GM21737 (cell line): Measurements from ENCODE around the gene SMU1.
A peak's percentile ranks its signal among the peaks of the same experiment; 100 is the strongest.

Experiments used
- ATAC-seq: cut with Tn5 transposase; IDR thresholded peaks from one replicate; pipeline ENCODE4 v1.9.1; 2021; ENCODE audit warnings: mild to moderate bottlenecking, moderate library complexity; ENCODE audit not compliant: unreplicated experiment

The SMU1 gene

GRCh38 chr9:33046061-33046460 is 30.4 kb downstream of the SMU1 start:
- ATAC-seq, result no peak

DNA sequence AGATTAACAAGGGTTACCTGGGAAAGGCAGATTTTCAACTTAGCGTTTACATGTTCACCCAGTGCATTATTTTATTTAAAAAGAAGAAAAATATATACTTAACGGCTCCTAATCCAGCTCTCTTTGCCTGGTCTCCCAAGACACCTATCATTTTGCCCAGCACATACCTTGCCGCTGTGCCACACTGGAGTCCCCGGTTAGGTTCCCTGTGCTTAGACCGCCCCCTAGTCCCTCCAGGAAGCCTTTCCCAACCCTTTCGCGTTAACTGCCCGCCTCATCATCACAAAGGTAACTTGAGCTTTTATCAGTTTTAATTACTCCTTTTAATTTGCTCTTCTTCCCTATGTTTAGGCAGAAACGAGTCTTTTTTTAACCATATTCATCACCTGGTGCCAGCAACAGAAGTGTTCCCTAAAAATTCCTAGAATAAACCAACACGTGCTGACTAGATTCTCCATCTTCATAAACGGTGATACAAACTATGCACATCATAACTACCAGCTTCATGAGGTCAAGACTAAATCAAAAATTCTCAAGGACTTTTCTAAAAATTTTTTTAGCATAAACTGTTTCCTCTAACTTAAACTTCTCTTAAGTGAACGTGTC is 31.7 kb downstream of the SMU1 start:
- no peak for ATAC-seq

DNA sequence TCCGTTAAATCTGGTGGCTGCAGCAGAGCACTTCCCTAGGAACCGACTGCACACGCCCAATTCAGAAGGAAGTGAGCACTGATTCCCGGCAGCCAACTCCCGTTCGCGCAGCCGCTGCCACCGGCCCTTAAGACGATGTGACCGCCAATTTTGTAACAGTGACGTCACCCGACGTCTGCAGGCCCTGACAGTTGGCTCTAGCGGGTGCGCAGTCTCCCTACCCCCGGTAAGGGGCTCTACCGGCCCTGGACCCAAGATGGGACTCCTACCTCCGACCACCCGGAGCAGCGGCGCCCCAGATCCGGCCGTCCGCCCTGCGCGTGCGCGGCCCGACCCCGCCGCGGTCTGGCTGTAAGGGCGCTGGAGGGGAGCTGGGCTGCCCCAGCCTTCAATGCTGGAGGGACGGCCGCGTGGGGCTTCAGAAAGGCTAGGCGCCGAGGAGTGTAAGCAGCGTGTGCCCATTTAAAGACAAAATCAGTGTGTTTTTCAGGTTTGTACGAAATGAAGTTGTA is 32.3 kb downstream of the SMU1 start:
- ATAC-seq, result peak; percentile 71

GRCh38 chr9:33043671-33044070 is 32.8 kb downstream of the SMU1 start:
- no peak for ATAC-seq

DNA sequence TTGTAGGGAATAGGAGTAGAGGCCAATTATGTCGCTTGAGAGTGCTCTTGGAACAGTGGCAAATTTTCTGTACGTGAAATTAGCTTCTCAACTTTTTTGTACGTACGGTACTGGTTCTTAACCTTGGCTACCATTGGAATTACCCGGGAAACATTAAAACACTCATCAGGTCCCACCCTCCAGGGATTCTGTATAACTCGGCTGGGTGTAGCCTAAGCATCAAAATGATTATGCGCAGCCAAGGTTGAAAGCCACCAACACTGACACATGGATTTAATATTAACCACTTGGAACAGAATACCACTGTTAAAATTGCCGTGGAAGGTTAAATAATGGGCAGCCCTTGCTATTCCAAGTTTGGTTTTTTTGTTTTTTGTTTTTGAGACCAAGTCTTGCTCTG is 34.0 kb downstream of the SMU1 start:
- ATAC-seq, result no peak

GRCh38 chr9:33041432-33042188 is 34.9 kb downstream of the SMU1 start:
- no peak for ATAC-seq

DNA sequence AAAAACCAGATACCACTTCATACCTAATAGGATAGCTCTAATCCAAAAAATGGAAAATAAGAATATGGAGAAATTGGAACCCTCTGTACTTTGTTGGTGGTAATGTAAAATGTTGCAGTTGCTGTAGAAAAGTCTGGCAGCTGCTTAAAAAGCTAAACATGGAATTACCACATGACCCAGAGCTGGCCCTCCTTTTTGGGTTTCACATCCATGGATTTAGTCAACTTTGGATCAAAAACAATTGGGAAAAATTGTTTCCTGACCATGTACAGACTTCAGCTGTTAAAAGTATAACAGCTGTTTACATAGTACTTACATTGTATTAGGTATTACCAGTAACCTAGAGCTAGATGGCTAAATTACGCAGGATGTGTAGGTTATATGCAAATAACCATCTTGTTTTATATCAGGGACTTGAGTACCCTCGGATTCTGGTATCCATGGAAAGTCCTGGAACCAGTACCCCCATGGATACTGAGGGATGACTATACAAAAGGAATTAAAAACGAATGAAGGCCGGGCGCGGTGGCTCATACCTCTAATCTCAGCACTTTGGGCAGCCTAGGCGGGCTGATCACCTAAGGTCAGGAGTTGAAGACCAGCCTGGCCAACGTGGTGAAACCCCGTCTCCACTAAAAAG is 35.6 kb downstream of the SMU1 start:
- ATAC-seq, result no peak

GRCh38 chr9:33032865-33033264 is 43.6 kb downstream of the SMU1 start:
- no peak for ATAC-seq

DNA sequence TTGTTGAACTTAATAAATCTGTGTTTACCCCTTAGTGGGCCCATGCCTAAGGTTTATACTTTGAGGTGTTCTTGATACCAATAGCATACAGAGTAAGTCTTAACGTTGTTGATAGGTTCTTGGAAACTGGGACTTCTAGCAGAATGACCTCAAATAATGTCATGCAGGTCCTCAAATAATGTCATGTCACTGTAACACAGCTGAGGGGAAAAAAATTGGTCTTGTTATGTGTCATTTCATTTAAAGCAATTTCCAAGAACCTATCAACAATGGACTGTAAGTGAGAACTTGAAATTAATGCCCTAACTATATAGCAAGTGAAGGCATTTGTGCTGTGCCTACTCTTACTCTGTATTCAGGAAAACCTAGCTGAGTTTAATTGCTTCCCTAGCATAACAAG is 44.2 kb downstream of the SMU1 start:
- ATAC-seq, result no peak

GRCh38 chr9:33030285-33030684 is 46.2 kb downstream of the SMU1 start:
- no peak for ATAC-seq

GRCh38 chr9:33029231-33029786 is 47.2 kb downstream of the SMU1 start:
- ATAC-seq, result no peak

GRCh38 chr9:33025572-33026342 is 50.7 kb downstream of the SMU1 start:
- peak; percentile 40 for ATAC-seq

GRCh38 chr9:33024966-33025571 is 51.4 kb downstream of the SMU1 start, which contains the start of gene DNAJA1:
DNAJA1 (plus strand) TSS chr9:33025273; CDS start chr9:33026485, 1,212 bp downstream.
- peak; percentile 94 for ATAC-seq

- no peak for ATAC-seq
Observed at GRCh38 chr9:33024126-33024965, 52.1 kb downstream of the SMU1 start.

- no peak for ATAC-seq
Observed at GRCh38 chr9:33023661-33024060, 52.8 kb downstream of the SMU1 start.

DNA sequence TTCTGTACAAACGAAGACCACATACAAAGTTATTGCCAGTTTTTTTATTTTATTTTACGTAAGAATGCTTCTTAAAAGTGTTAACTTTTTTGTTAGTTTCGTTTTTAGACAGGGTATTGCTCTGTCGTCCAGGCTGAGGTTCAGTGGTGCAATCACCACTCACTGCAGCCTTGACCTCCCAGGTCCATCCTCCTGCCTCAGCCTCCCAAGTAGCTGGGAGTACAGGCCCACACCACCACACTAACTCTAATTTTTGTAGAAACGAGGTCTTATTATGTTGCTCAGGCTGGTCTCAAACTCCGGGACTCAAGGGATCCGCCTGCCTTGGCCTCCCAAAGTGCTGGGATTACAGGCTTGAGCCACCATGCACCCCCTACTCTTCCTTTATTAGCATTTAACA is 53.7 kb downstream of the SMU1 start:
- ATAC-seq, result no peak

DNA sequence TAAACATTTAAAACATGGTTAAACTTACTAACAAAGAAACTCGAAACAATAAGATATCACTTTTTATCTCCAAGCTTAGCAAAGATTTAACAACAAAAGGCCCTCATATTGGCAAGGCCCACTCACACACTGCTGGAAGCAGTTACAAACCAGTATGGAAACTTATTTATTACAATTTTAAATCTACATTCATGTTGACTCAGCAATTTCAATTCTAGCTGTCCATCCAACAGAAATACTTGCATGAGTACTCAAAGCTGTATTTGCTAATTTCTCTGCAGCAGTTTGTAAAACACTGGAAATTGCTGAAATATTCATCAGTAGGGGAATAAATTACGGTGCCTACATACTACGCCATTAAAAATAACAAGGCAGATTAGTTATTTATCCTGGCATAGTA is 54.2 kb downstream of the SMU1 start:
- ATAC-seq, result no peak

- no peak for ATAC-seq
Observed at GRCh38 chr9:33019797-33020196, 56.7 kb downstream of the SMU1 start.

DNA sequence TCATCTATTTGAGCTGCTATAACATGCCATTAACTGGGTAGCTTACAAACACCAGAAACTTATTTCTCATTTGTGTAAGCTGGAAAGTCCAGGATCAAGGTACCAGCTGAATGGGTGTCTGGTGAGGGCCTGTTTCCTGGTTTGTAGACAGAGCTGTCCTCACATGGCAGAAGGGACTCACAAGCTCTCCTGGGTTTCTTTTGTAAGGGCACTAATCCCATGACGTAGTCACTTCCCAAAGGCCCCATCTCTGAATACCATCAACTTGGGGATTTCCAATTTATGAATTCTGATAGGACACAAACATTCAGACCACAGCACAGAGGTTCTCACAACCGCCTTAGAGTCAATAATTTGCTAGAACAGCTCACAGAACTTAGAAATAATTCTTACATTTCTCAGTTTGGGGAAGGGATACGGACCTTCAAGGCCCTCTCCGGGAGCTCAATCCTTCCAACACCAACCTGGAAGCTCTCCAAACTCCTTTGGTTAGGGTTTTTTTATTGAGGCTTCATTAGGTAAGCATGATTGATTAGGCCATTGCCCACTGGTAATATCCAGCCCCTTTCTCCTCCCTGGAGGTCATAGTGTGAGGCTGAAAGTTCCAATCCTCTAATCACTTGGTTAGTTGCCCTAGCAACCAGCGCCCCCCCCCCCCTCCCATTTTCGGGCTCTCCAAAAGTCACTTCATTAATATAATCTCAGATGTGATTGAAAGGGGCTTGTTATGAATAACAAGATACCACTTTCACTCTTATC is 59.0 kb downstream of the SMU1 start:
- no peak for ATAC-seq
